AG08396 (cell line): ENCODE results near the gene NXNL1.
"Not testable (repeated sequence)": the region's sequence is repeated elsewhere in the genome, so short reads cannot be mapped to it uniquely, and the experiment has no call there.

Source experiments
- DNase-seq: peaks from one replicate; pipeline ENCODE4 v3.0.0; 2012; ENCODE audit warnings: low spot score, mixed read lengths

Gene NXNL1

GRCh38 chr19:17486545-17487240 is 26.0 kb upstream of the NXNL1 start:
- no peak for DNase-seq

- DNase-seq = no peak
Observed at GRCh38 chr19:17484520-17485185, 23.9 kb upstream of the NXNL1 start.

- no peak for DNase-seq
Observed at GRCh38 chr19:17483605-17484002, 22.9 kb upstream of the NXNL1 start.

GRCh38 chr19:17482877-17483604 is 22.3 kb upstream of the NXNL1 start:
- no peak for DNase-seq

DNA sequence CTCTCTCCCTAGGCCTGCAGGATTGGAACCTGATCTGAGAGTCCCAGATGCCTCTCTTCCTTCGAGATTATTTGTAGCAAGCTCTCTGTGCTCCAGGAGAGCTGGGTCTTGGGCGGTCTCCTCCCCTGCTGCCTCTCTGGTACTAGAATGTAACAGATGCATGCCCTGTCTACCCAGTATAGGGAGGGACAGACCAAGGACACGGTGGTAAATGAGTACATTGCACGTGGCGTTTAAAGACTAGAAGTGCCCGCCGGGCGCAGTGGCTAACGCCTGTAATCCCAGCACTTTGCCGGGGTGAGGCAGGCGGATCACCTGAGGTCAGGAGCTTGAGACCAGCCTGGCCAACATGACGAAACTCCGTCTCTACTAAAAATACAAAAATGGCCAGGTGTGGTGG is 21.3 kb upstream of the NXNL1 start:
- no peak for DNase-seq

DNA sequence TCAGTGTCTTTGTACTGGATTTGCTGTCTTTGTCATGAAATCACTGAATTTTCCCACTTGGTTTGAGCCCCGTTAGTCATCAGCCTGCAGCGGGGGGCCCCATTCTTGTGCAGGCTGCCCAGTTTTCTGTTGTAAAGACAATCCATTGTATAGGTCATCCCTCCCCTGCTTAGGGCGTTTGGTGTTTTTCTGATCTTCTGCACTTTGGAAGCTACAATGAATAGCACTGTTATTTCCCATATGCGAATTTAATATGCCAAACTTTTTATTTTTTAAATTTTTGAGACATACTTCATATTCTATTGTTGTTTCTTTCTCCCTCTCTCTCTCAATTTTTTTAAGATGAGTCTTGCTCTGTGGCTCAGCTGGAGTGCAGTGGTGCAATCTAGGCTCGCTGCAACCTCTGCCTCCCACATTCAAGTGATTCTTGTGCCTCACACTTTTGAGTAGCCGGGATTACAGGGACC is 18.6 kb upstream of the NXNL1 start:
- DNase-seq = no peak

- DNase-seq = no peak
Observed at GRCh38 chr19:17475541-17476115, 14.9 kb upstream of the NXNL1 start.

DNA sequence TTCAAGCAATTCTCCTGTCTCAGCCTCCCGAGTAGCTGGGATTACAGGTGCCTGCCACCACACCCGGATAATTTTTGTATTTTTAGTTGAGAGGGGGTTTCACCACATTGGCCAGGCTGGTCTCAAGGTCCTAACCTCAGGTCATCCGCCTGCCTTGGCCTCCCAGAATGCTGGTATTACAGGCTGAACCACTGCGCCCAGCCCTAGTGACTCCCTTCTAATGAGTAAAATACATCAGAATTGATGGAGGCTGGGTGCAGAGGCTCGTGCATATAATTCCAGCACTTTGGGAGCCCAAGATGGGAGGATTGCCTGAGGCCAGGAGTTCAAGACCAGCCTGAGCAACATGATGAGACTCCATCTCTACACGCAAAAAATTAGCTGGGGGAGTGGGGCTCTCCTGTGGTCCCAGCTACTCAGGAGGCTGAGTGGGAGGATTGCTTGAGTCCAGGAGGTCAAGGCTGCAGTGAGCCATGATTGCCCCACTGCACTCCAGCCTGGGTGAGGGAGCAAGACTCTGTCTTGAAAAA is 14.3 kb upstream of the NXNL1 start:
- not testable (repeated sequence) for DNase-seq

DNA sequence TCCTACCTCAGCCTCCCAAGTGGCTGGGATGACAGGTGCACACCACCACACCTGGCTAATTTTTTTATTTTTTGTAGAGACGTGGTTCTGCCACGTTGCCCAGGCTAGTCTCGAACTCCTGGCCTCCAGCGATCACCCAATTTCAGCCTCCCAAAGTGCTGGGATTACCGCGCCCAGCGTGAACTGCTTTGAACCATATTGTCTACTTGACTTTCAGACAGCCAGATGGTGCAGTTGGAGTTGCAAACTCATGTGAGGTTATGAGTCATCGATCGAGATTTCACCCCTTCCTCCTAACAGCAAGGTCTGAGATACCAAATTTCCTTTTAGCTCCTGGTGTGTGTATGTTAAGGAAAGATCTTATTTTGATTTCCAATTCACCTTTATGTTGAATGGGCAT is 12.3 kb upstream of the NXNL1 start:
- DNase-seq = no peak

- DNase-seq = no peak
Observed at GRCh38 chr19:17471410-17472125, 10.8 kb upstream of the NXNL1 start.

GRCh38 chr19:17470068-17470841 is 9.5 kb upstream of the NXNL1 start, which contains the start of gene SLC27A1:
SLC27A1 (plus strand) TSS chr19:17470524; CDS start chr19:17470541, 17 bp downstream.
- DNase-seq = peak; percentile 97

DNA sequence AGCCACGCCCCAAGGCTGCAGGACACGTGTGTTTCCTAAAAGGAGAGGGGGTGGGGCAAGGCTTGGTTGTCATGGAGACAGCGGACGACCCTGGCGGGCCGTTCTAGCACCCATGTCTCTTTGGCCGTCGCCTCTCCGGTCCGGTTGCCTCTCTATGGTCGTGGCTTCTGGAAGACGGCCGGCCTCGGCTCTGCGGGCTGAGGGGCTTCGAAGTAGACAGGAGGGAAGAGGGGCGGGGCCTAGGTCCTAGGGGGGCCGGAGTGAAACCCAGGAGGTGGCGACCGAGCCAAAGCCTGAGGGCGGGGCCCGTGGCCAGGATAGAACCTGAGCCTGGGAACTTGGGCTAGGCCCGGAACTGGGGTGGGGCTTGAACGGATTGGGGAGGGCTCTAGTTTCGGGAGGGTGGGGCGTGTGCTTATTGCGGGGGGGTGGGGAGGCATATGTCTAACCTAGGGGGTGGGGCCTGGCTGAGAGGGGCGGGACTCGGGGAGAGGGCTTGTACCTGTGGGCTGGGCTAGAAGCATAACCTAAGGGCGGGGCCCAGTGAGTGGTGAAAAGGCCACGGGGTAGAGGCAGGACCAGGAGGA is 8.8 kb upstream of the NXNL1 start:
- DNase-seq = peak; percentile 89

DNA sequence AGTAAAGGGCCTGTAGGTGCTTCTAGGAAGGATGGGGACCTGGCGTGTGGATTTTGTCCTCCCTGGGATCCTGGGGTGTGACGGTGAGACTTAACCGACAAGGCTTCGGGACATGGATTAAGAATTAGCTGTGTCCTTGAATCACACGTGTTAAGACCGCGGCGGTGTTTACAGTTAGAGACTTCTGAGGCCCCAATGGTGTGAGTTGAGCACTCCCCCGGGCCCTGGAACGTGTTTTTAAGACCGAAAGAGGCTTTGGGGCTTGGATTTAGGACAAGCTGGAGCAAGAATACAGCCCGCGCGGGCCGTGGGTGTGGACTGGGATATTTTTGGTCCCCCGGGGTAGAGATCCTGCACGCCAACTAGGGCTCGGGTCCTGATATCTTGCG is 8.4 kb upstream of the NXNL1 start:
- no peak for DNase-seq

DNA sequence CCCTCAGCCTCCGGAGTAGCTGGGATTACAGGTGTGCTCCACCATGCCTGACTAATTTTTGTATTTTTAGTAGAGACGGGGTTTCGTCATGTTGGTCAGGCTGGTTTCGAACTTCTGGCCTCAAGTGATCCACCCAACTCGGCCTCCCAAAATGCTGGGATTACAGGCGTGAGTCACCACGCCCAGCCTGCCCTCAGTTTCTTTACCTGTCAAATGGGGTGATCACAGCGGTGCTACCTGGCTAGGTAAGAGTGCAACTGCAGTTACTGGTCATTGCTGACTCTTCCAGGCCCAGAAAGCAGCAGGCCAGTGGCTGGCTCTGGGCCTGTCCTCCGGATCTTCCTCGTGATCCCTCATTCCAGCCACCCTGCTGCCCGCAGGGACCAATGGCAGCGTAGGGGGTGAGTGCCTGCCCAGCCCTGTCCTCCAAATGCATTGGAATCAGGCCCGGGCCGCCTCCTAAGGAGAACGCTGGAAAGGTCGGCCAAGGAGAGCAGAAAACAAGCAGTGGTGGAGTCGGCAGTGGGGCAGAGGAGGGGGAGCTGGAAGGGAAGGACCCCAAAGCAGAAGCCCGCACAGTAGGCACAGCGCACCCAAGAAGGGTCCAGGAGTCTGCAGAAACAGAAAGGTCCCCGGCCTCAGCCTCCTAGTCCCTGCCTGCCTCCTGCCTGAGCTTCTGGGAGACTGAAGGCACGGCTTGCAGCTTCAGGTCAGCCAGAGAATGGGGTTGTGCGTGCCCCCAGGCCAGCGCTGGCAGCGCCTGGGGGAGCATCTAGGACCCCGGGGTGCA is 7.8 kb upstream of the NXNL1 start:
- DNase-seq = no peak

- no peak for DNase-seq
Observed at GRCh38 chr19:17467471-17468301, 7.0 kb upstream of the NXNL1 start.

DNA sequence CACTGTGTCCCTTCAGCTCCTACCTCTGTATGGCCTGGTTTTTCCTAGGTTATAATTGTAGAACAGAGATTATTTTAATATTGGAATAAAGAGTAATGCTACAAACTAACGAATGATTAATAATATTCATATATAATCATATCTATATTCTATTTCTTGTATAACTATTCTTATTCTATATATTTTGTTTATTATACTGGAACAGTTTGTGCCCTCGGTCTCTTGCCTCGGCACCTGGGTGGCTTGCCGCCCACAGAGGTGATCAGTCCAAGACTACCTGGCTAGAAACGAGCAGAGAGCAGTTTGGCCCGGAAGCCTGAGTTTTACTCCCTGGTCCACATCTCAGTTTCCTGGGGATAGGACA is 5.7 kb upstream of the NXNL1 start:
- DNase-seq = no peak

- no peak for DNase-seq
Observed at GRCh38 chr19:17458970-17459369, 1.8 kb downstream of the NXNL1 start.

GRCh38 chr19:17457616-17458015 is 3.1 kb downstream of the NXNL1 start:
- no peak for DNase-seq

DNA sequence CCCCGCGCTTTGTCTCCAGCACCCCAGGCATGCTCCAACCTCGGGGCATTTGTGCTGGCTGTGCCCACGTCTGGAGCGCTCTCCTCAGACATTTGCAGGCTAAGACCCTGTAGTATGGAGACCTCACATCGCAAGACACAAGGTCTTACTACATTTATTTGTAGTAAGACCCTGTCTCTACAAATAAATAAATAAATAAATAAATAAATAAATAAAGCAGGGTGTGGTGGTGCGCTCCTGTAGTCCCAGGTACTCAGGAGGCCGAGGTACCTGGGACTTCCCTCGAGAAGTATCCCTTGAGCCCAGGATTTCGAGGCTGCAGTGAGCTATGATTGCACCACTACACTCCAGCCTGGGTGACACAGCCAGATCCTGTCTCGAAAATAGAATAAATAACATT is 4.6 kb downstream of the NXNL1 start:
- no peak for DNase-seq
